IMR-90 (cell line): ENCODE data around the gene SH3RF3. TPM values are rescaled to one million over a fixed set of nuclear protein-coding genes. Genes with fewer than 3 reads are reported as not detected.

Experiments used
- ATAC-seq: fragments of 200-7000 bp; cut with Tn5 transposase; 2 replicates; pipeline ENCODE4 v1.9.1; 2020; ENCODE audit warnings: low read depth, mild to moderate bottlenecking, moderate library complexity
- BruUV-seq: library from RNA; stranded (reverse); fragments of 400-500 nt; replicated peaks from 2 replicates; lab custom pipeline; 2021; lab: Mats Ljungman, UMichigan
- CTCF ChIA-PET: fragments of 300-600 bp; formaldehyde crosslinking; extraction: SDS; loops from one replicate; lab custom pipeline; 2021; ENCODE audit warnings: antibody characterized with exemption; lab: Yijun Ruan, JAX
- POLR2A ChIA-PET: fragments of 300-600 bp; sonication (Branson Sonifier 250); formaldehyde crosslinking; loops from one replicate; lab custom pipeline; 2022; ENCODE audit warnings: antibody characterized with exemption; ENCODE audit not compliant: unreplicated experiment; lab: Charles Lee
- DNase-seq: peaks from one replicate; pipeline ENCODE4 v3.0.0; 2013
- H2AFZ ChIP-seq: replicated peaks from 2 replicates; pipeline ENCODE3; 2013; ENCODE audit warnings: low read length, mild to moderate bottlenecking; ENCODE audit not compliant: poor library complexity
- H2AK5ac ChIP-seq: 2 replicates; pipeline ENCODE4 v1.6.1; 2013; ENCODE audit warnings: low read depth, low read length, inconsistent platforms
- H2AK9ac ChIP-seq: replicated peaks from 2 replicates; pipeline ENCODE3; 2013; ENCODE audit warnings: mild to moderate bottlenecking, low read depth, low read length, moderate library complexity; ENCODE audit not compliant: poor library complexity
- H2BK120ac ChIP-seq: 2 replicates; pipeline ENCODE4 v1.6.1; 2013; ENCODE audit warnings: low read depth, low read length, inconsistent platforms
- H2BK15ac ChIP-seq: 3 replicates; pipeline ENCODE4 v1.6.1; 2013; ENCODE audit warnings: low read depth, low read length, inconsistent platforms
- H2BK20ac ChIP-seq: 2 replicates; pipeline ENCODE4 v1.6.1; 2013; ENCODE audit warnings: low read depth, mild to moderate bottlenecking, inconsistent platforms, low read length, moderate library complexity
- H2BK5ac ChIP-seq: 2 replicates; pipeline ENCODE4 v1.6.1; 2013; ENCODE audit warnings: mild to moderate bottlenecking, low read depth, low read length, inconsistent platforms; ENCODE audit not compliant: poor library complexity, severe bottlenecking
- H3K14ac ChIP-seq: replicated peaks from 2 replicates; pipeline ENCODE4 v1.6.1; 2013; ENCODE audit warnings: low read depth, low read length, inconsistent platforms
- H3K18ac ChIP-seq: 2 replicates; pipeline ENCODE4 v1.6.1; 2013; ENCODE audit warnings: low read depth, low read length, control low read depth
- H3K23ac ChIP-seq: 2 replicates; pipeline ENCODE4 v1.6.1; 2013; ENCODE audit warnings: low read depth, low read length, inconsistent platforms
- H3K27ac ChIP-seq: 2 replicates; pipeline ENCODE4 v1.5.1; 2013; ENCODE audit warnings: mild to moderate bottlenecking, control low read depth, low read length; ENCODE audit not compliant: insufficient read depth
- H3K27me3 ChIP-seq: 2 replicates; pipeline ENCODE4 v1.6.1; 2013; ENCODE audit warnings: low read length; ENCODE audit not compliant: control insufficient read depth, insufficient read depth
- H3K36me3 ChIP-seq: 2 replicates; pipeline ENCODE4 v1.6.1; 2013; ENCODE audit warnings: low read length, mixed read lengths; ENCODE audit not compliant: control insufficient read depth, insufficient read depth
- H3K4ac ChIP-seq: 2 replicates; pipeline ENCODE4 v1.6.1; 2013; ENCODE audit warnings: low read depth, low read length, inconsistent platforms
- H3K4me1 ChIP-seq: 2 replicates; pipeline ENCODE4 v1.6.1; 2013; ENCODE audit warnings: low read length, mixed read lengths; ENCODE audit not compliant: control insufficient read depth, insufficient read depth
- H3K4me2 ChIP-seq: 2 replicates; pipeline ENCODE4 v1.6.1; 2013; ENCODE audit warnings: low read depth, mild to moderate bottlenecking, control low read depth, low read length, moderate library complexity
- H3K4me3 ChIP-seq: 2 replicates; pipeline ENCODE4 v1.5.1; 2013; ENCODE audit warnings: low read depth, mild to moderate bottlenecking, control low read depth, low read length, moderate library complexity; ENCODE audit not compliant: insufficient read depth
- H3K56ac ChIP-seq: 2 replicates; pipeline ENCODE4 v1.6.1; 2013; ENCODE audit warnings: low read length, inconsistent platforms; ENCODE audit not compliant: insufficient read depth; ENCODE audit errors: extremely low read depth
- H3K79me1 ChIP-seq, 2 experiments: 2 replicates each; pipeline ENCODE4 v1.6.1; 2013; ENCODE audit warnings: low read length in 2 of 2, inconsistent platforms in 1 of 2, low read depth in 1 of 2
- H3K9ac ChIP-seq: 2 replicates; pipeline ENCODE4 v1.6.1; 2013; ENCODE audit warnings: low read depth, low read length, control low read depth
- H3K9me1 ChIP-seq: 2 replicates; pipeline ENCODE4 v1.6.1; 2013; ENCODE audit warnings: low read length, inconsistent platforms; ENCODE audit not compliant: insufficient read depth
- H3K9me3 ChIP-seq: 2 replicates; pipeline ENCODE4 v1.6.1; 2013; ENCODE audit warnings: low read length; ENCODE audit not compliant: control insufficient read depth, insufficient read depth
- H4K20me1 ChIP-seq: 2 replicates; pipeline ENCODE4 v1.6.1; 2013; ENCODE audit warnings: low read length, inconsistent platforms; ENCODE audit not compliant: insufficient read depth
- H4K5ac ChIP-seq: 2 replicates; pipeline ENCODE4 v1.6.1; 2013; ENCODE audit warnings: mild to moderate bottlenecking, low read depth, low read length, control low read depth
- H4K8ac ChIP-seq, 2 experiments: 2 replicates each; pipeline ENCODE4 v1.6.1; 2013; ENCODE audit warnings: low read depth in 2 of 2, low read length in 2 of 2, control low read depth in 1 of 2, inconsistent platforms in 1 of 2
- H4K91ac ChIP-seq: 2 replicates; pipeline ENCODE4 v1.6.1; 2013; ENCODE audit warnings: low read depth, low read length, inconsistent platforms; ENCODE audit not compliant: insufficient read depth
- BHLHE40 ChIP-seq: fragments of 150-350 bp; IDR thresholded peaks from 2 replicates; pipeline ENCODE4 v1.6.1; 2016; ENCODE audit warnings: mild to moderate bottlenecking, low read depth, low read length
- CEBPB ChIP-seq: IDR thresholded peaks from 2 replicates; pipeline ENCODE4 v1.6.1; 2012; ENCODE audit warnings: low read depth, low read length, improper control_type of control experiment
- ELK1 ChIP-seq: fragments of 150-350 bp; IDR thresholded peaks from 2 replicates; pipeline ENCODE4 v1.6.1; 2016; ENCODE audit warnings: low read depth, mild to moderate bottlenecking, low read length, moderate library complexity, borderline replicate concordance
- MAFK ChIP-seq: IDR thresholded peaks from 2 replicates; pipeline ENCODE4 v1.6.1; 2012; ENCODE audit warnings: low read depth, low read length, improper control_type of control experiment
- MXI1 ChIP-seq: IDR thresholded peaks from 2 replicates; pipeline ENCODE4 v1.6.1; 2012; ENCODE audit warnings: low read depth, mild to moderate bottlenecking, low read length, moderate library complexity, borderline replicate concordance
- USF2 ChIP-seq: fragments of 150-350 bp; IDR thresholded peaks from 2 replicates; pipeline ENCODE4 v1.6.1; 2017; ENCODE audit warnings: mild to moderate bottlenecking, antibody characterized with exemption, low read length, low read depth
- WGBS, 2 experiments: methylation state at CpG; one replicate each; pipeline versions ENCODE4 v1.1.5 to v1.1.7; 2013; ENCODE audit warnings: missing lambda C conversion rate in 2 of 2; ENCODE audit not compliant: insufficient read length in 1 of 2; ENCODE audit errors: extremely low coverage in 2 of 2; 5-methylcytosine and 5-hydroxymethylcytosine counted together
- dilution Hi-C: fragments of 300-500 bp; cut with HindIII; formaldehyde crosslinking; loops from one replicate; pipeline ENCODE4 v1.14.3; 2018; ENCODE audit warnings: low sequenced_read_pairs; ENCODE audit not compliant: unreplicated experiment
- in situ Hi-C: fragments of 300-500 bp; cut with MboI; formaldehyde crosslinking; loops from 3 replicates; pipeline ENCODE4 v1.14.3; 2019; ENCODE audit warnings: low sequenced_read_pairs, inconsistent platforms, mixed read lengths
- intact Hi-C: fragments of 100-400 bp; cut with micrococcal nuclease; formaldehyde crosslinking; loops from 2 replicates; pipeline ENCODE4 v1.10.0; 2022
- polyA plus RNA-seq, 3 experiments: library from polyadenylated mRNA; depleted of rRNA; stranded (reverse); fragments of >200 nt; gene quantifications; 2 replicates each; pipeline ENCODE4 v1.2.3, GENCODE V29; 2012; ENCODE audit warnings: low replicate concordance in 1 of 3
- total RNA-seq: library from RNA; depleted of rRNA; stranded (reverse); fragments of >200 nt; gene quantifications from 2 replicates; pipeline ENCODE4 v1.2.3, GENCODE V29; 2012

Gene SH3RF3
- total and polyA plus RNA-seq, 2 of the 4 experiments (the other 2 are of a cell fraction), result 3.4 to 5.3 TPM

DNA sequence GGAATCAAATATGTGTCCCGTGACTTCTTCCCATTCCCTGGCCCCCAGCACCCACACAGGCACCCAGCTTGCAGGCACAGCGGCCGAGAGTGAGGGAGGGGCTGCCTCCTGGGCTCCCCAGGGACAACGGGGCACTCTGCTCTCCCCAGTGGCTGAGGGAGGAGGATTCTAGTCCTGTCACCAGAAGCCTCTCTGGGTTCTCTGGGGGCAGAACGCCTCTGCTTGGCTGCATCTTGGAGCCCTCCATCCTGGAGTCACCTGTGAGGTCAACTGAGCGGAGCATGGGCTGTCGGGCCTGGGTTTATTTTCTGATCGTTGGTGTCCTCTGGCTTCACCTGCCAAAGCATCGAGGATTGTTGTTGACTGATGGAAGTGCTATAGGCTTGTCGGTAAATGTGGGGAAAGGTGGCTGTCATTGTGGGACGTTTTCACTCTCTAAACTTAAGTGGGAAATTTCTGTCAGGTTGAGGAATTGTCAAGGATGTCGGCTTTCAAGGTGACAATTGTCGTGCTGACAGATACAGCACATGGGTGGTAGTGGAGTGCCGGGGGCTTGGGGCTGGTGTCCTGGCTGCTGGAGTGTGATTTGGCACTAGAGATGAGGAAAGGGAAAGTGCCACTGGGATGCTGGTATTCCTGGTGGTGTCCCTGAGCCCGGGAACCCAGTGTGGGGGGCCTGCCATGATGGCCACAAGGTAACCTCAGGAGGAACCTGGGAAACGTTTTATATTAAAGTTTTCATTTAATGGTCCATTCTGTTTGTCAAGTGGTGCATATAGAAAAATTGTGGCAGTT, 13.6 kb downstream of the SH3RF3 start:
- H3K4me1 ChIP-seq, result peaks cover 16% of the 10 kb centered on the region
- H3K27me3 ChIP-seq, result no peaks in the 10 kb centered on the region
- no peak overlapping the region for H4K5ac ChIP-seq
- H2AK5ac ChIP-seq, result no peak overlapping the region
- H2AK9ac ChIP-seq, result no peak overlapping the region
- H3K23ac ChIP-seq, result no peak overlapping the region
- in situ Hi-C loops, result loop anchor here (25.0 kb wide), 1 partner anchor 195 kb away; no protein-coding TSS in a partner anchor
- H3K14ac ChIP-seq, result 0 out of 2 replicates have a peak overlapping the region, but pooled peaks have one; percentile 16
- no peak overlapping the region for H2BK20ac ChIP-seq
- DNase-seq, result no peak
- no peaks in the 10 kb centered on the region for H3K9me3 ChIP-seq
- peak overlapping the region; percentile 28 for H2BK5ac ChIP-seq
- dilution Hi-C loops, result no loop called here
- H2AFZ ChIP-seq, result no peak overlapping the region
- no peak overlapping the region for H3K27ac ChIP-seq
- BruUV-seq, result no TSS peak
- 80% methylated on average over 9 of the region's 16 CpGs; no CpG with 5 or more reads in 1 of the 2 experiments for WGBS, 2 experiments
- CTCF ChIA-PET, result no interaction called here
- H4K8ac ChIP-seq, result no peak overlapping the region
- no peaks in the 10 kb centered on the region for H3K36me3 ChIP-seq
- H3K18ac ChIP-seq, result no peak overlapping the region
- H3K4ac ChIP-seq, result 0 out of 2 replicates have a peak overlapping the region, but pooled peaks have one; percentile 15
- H4K91ac ChIP-seq, result peak overlapping the region; percentile 4; the same call in 1 of the 2 replicates
- peaks cover 39 to 89% of the 10 kb centered on the region in 2 experiments for H3K79me1 ChIP-seq
- peaks cover 93% of the 10 kb centered on the region for H4K20me1 ChIP-seq
- peaks cover 35% of the 10 kb centered on the region for H3K9me1 ChIP-seq
- intact Hi-C loops, result no loop called here
- H3K4me2 ChIP-seq, result no peak overlapping the region
- H2BK120ac ChIP-seq, result peak overlapping the region; percentile 32; the same call in 1 of the 2 replicates
- H3K56ac ChIP-seq, result no peak overlapping the region
- no peak overlapping the region for H3K4me3 ChIP-seq
- TF ChIP-seq USF2 (no peak), BHLHE40 (no peak), ELK1 (no peak), MXI1 (no peak), CEBPB (no peak), MAFK (no peak)
- H2BK15ac ChIP-seq, result 0 out of 3 replicates have a peak overlapping the region, but pooled peaks have one; percentile 17
- POLR2A ChIA-PET, result interaction anchor here (0.6 kb wide), 1 partner anchor 11 kb away, joined by 4 read pairs; no protein-coding TSS in a partner anchor
- no peak for ATAC-seq
- no peak overlapping the region for H3K9ac ChIP-seq
